SK-N-MC (cell line): ENCODE measurements around the gene MAGI1.

Source experiments
- EZH2 ChIP-seq: fragments of 200-600 bp; sonication (generic); IDR thresholded peaks from one replicate; pipeline ENCODE4 v1.6.1; 2017; ENCODE audit warnings: antibody characterized with exemption
- FOXP2 ChIP-seq: optimal IDR thresholded peaks from 2 replicates; pipeline ENCODE3; 2011; ENCODE audit warnings: mild to moderate bottlenecking, moderate library complexity; ENCODE audit not compliant: insufficient read depth; ENCODE audit errors: extremely low read length, control extremely low read depth
- POLR2AphosphoS5 ChIP-seq: IDR thresholded peaks from 2 replicates; pipeline ENCODE4 v1.6.1; 2012; ENCODE audit warnings: mild to moderate bottlenecking, low read depth, low read length, borderline replicate concordance

DNA sequence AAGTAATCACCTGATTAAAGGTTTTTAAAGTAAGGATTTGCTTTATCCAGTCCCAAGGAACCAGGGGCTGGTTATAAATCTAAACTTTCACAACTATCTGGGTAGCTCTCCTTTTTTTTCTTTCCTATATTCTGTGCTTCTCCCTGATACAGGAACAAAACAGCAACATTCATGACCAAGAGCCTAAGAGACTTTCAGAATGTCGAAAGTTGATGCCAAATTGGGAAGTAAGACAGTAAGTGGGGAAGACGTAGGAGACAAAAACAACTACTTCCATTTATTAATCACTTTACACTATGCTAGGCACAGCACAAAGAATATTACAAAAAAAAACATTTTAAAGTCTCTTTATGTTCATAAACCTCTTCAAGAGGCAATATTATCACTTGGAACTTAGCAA is 211.6 kb downstream of the MAGI1 start:
- TF ChIP-seq EZH2 = no peak
- TF ChIP-seq POLR2AphosphoS5 = no peak
- no peak for TF ChIP-seq FOXP2
